A549 (cell line): Measurements from ENCODE around the gene NUDT14. TPM values are rescaled to one million over a fixed set of nuclear protein-coding genes. Genes with fewer than 3 reads are reported as not detected.
A peak's percentile ranks its signal among the peaks of the same experiment; 100 is the strongest.

Source experiments
- ATAC-seq, 2 experiments: fragments of 200-7000 bp in 1 of 2; fragments of >200 bp in 1 of 2; cut with Nextera tagmentation in 1 of 2; cut with Tn5 transposase in 1 of 2; 3 replicates each; pipeline versions ENCODE4 v1.8.0 to v1.9.1; 2018 to 2020; ENCODE audit warnings: mild to moderate bottlenecking in 1 of 2, moderate library complexity in 1 of 2
- CTCF ChIA-PET: fragments of 300-600 bp; sonication (Branson Sonifier 250); formaldehyde crosslinking; extraction: SDS; loops from one replicate; lab custom pipeline; 2021; ENCODE audit warnings: antibody characterized with exemption, inconsistent platforms; lab: Yijun Ruan, JAX
- POLR2A ChIA-PET: fragments of 350-600 bp; formaldehyde crosslinking; extraction: SDS; loops from one replicate; lab custom pipeline; 2021; ENCODE audit warnings: antibody characterized with exemption, inconsistent platforms; lab: Yijun Ruan, JAX
- DNase-seq, 2 experiments: peaks; one replicate each; pipeline versions ENCODE4 v3.0.0 to v3.0.0-alpha.2; 2011 to 2016; ENCODE audit warnings: low read depth in 1 of 2, low spot score in 1 of 2
- FAIRE-seq: peaks from 2 replicates; lab custom pipeline; 2011; peaks lifted over from hg19 to GRCh38; lab: Jason Lieb, UNC
- H3K27ac ChIP-seq, 2 experiments: fragments of >200 bp; sonication (Bioruptor Twin); formaldehyde crosslinking; 3 replicates each; pipeline ENCODE4 v1.5.1; 2016 to 2017
- H3K4me1 ChIP-seq: fragments of >200 bp; sonication (Bioruptor Twin); formaldehyde crosslinking; 3 replicates; pipeline ENCODE4 v1.6.1; 2016
- H3K4me2 ChIP-seq: fragments of >200 bp; sonication (Bioruptor Twin); formaldehyde crosslinking; 3 replicates; pipeline ENCODE4 v1.6.1; 2016
- H3K4me3 ChIP-seq: fragments of >200 bp; sonication (Bioruptor Twin); formaldehyde crosslinking; 3 replicates; pipeline ENCODE4 v1.5.1; 2016
- H3K9me3 ChIP-seq: fragments of >200 bp; sonication (Bioruptor Twin); formaldehyde crosslinking; 3 replicates; pipeline ENCODE4 v1.6.1; 2016
- CBX2 ChIP-seq: fragments of 200-600 bp; sonication (generic); IDR thresholded peaks from 2 replicates; pipeline ENCODE4 v1.6.1; 2016; ENCODE audit warnings: low read depth, mild to moderate bottlenecking, borderline replicate concordance
- CBX8 ChIP-seq: fragments of 200-600 bp; sonication (generic); IDR thresholded peaks from 2 replicates; pipeline ENCODE4 v1.6.1; 2016
- FOSL2 ChIP-seq, 2 experiments: fragments of 450-650 bp in 1 of 2; fragments of >200 bp in 1 of 2; sonication (Bioruptor Twin) in 1 of 2; formaldehyde crosslinking; IDR thresholded peaks; 2 replicates each; pipeline versions ENCODE4 v1.5.0 to v1.6.1; 2016 to 2020; ENCODE audit warnings: mild to moderate bottlenecking in 1 of 2, moderate library complexity in 1 of 2
- GATA3 ChIP-seq: IDR thresholded peaks from 2 replicates; pipeline ENCODE4 v1.6.1; 2012; ENCODE audit warnings: borderline replicate concordance
- HDAC2 ChIP-seq: fragments of 200-600 bp; sonication (generic); IDR thresholded peaks from 2 replicates; pipeline ENCODE4 v1.6.1; 2016
- HEYL ChIP-seq: fragments of 250-450 bp; sonication (Bioruptor Pico); IDR thresholded peaks from 2 replicates; pipeline ENCODE4 v1.8.0; 2021; ENCODE audit warnings: mild to moderate bottlenecking, moderate library complexity
- HMGXB4 ChIP-seq: fragments of 250-450 bp; sonication (Bioruptor Pico); IDR thresholded peaks from 2 replicates; pipeline ENCODE4 v1.5.0; 2021; ENCODE audit warnings: mild to moderate bottlenecking, moderate library complexity, borderline replicate concordance
- HOXB13 ChIP-seq: fragments of 250-450 bp; sonication (Bioruptor Pico); IDR thresholded peaks from 2 replicates; pipeline ENCODE4 v1.5.0; 2020; ENCODE audit warnings: low read depth, mild to moderate bottlenecking, moderate library complexity
- KDM1A ChIP-seq: fragments of 200-600 bp; sonication (generic); IDR thresholded peaks from 2 replicates; pipeline ENCODE4 v1.6.1; 2016; ENCODE audit warnings: low read depth, mild to moderate bottlenecking
- KDM5A ChIP-seq: fragments of 200-600 bp; sonication (generic); IDR thresholded peaks from 2 replicates; pipeline ENCODE4 v1.6.1; 2016; ENCODE audit warnings: antibody characterized with exemption, mild to moderate bottlenecking
- NPAS2 ChIP-seq: fragments of 250-450 bp; sonication (Bioruptor Pico); IDR thresholded peaks from 2 replicates; pipeline ENCODE4 v1.8.0; 2022; ENCODE audit warnings: mild to moderate bottlenecking, moderate library complexity, borderline replicate concordance
- POLR2AphosphoS2 ChIP-seq: conservative IDR thresholded peaks from 2 replicates; pipeline ENCODE4 v1.6.1; 2012; ENCODE audit warnings: low read length, improper control_type of control experiment, inconsistent platforms
- REST ChIP-seq: fragments of 200-600 bp; sonication (generic); IDR thresholded peaks from 2 replicates; pipeline ENCODE4 v1.6.1; 2016; ENCODE audit warnings: antibody characterized with exemption, mild to moderate bottlenecking, moderate library complexity
- ZC3H11A ChIP-seq: fragments of 450-650 bp; IDR thresholded peaks from 2 replicates; pipeline ENCODE4 v1.6.1; 2014; ENCODE audit warnings: antibody characterized with exemption, mild to moderate bottlenecking
- ZNF302 ChIP-seq: fragments of 250-450 bp; sonication (Bioruptor Pico); IDR thresholded peaks from 2 replicates; pipeline ENCODE4 v1.9.0; 2021; ENCODE audit warnings: inconsistent platforms, mild to moderate bottlenecking, moderate library complexity
- WGBS: methylation state at CpG from one replicate; pipeline ENCODE4 v1.1.6; 2017; ENCODE audit errors: missing lambda C conversion rate; 5-methylcytosine and 5-hydroxymethylcytosine counted together
- polyA plus RNA-seq, 4 experiments: library from polyadenylated mRNA; depleted of rRNA in 3 of 4; stranded (reverse); fragments of >200 nt; fragmentation: RNase III in 1 of 4; extraction: RNeasy Plus Mini Kit Qiagen cat#74134 plus additional on column Dnase treatment in 1 of 4; gene quantifications; 2 replicates in 3 of 4; 3 replicates in 1 of 4; pipeline ENCODE4 v1.2.3, GENCODE V29; 2011 to 2017

Gene NUDT14
- polyA plus RNA-seq, 2 of the 4 experiments (the other 2 are of a cell fraction), result 12.6 to 30.7 TPM

GRCh38 chr14:105144666-105145380 lies 36.3 kb downstream of the NUDT14 start:
- POLR2A ChIA-PET, result no interaction called here
- Histone ChIP-seq H3K4me1 (no peaks in the 10 kb centered on the region), H3K4me2 (no peak overlapping the region), H3K27ac (no peak overlapping the region), H3K4me3 (no peak overlapping the region)
- 95% methylated on average over 20 of the region's 32 CpGs for WGBS
- DNase-seq (no peak), ATAC-seq (peak; percentile 16 to 40; a peak in 5 of 6 replicates), FAIRE-seq (no peak)
- CTCF ChIA-PET, result interaction anchor here (0.9 to 1.5 kb wide), 4 partner anchors 20 to 58 kb away, joined by 3 to 5 read pairs (median 3); no protein-coding TSS in a partner anchor
- TF ChIP-seq KDM5A (no peak), KDM1A (no peak)
- TF ChIP-seq, all 56 proteins: peak for 0
- H3K9me3 ChIP-seq, result peaks cover 12% of the 10 kb centered on the region; the same call in 2 of the 3 replicates

GRCh38 chr14:105144026-105144665 lies 37.0 kb downstream of the NUDT14 start:
- ChIA-PET POLR2A (no interaction called here), CTCF (no interaction called here)
- no peak overlapping the region for H3K4me3 ChIP-seq
- DNase-seq (no peak), ATAC-seq (no peak), FAIRE-seq (no peak)
- peaks cover 18% of the 10 kb centered on the region for H3K9me3 ChIP-seq
- TF ChIP-seq HEYL (CRISPR knock-in tag) (no peak), HOXB13 (CRISPR knock-in tag) (no peak)
- no peaks in the 10 kb centered on the region for H3K4me1 ChIP-seq
- 95% methylated on average over 13 of the region's 16 CpGs for WGBS
- H3K27ac ChIP-seq, result no peak overlapping the region
- no peak overlapping the region for H3K4me2 ChIP-seq

GRCh38 chr14:105143451-105144025 lies 37.6 kb downstream of the NUDT14 start:
- 95% methylated on average over 12 of the region's 27 CpGs for WGBS
- H3K4me2 ChIP-seq, result no peak overlapping the region
- TF ChIP-seq REST, result no peak
- TF ChIP-seq, all 56 proteins: peak for 0
- H3K27ac ChIP-seq, result no peak overlapping the region
- H3K4me1 ChIP-seq, result no peaks in the 10 kb centered on the region
- H3K9me3 ChIP-seq, result peaks cover 21% of the 10 kb centered on the region
- no peak for ATAC-seq
- no peak for FAIRE-seq
- no peak overlapping the region for H3K4me3 ChIP-seq
- POLR2A ChIA-PET, result no interaction called here
- CTCF ChIA-PET, result no interaction called here
- DNase-seq, result no peak

- H3K4me3 ChIP-seq, result no peak overlapping the region
- ChIA-PET POLR2A (no interaction called here), CTCF (no interaction called here)
- DNase-seq (no peak), FAIRE-seq (no peak), ATAC-seq (no peak)
- H3K4me2 ChIP-seq, result no peak overlapping the region
- peaks cover 21% of the 10 kb centered on the region for H3K9me3 ChIP-seq
- no peaks in the 10 kb centered on the region for H3K4me1 ChIP-seq
- WGBS, result 96% methylated on average over 47 of the region's 60 CpGs
- no peak overlapping the region for H3K27ac ChIP-seq
- no peak for TF ChIP-seq HDAC2
- no peak for TF ChIP-seq REST
- no peak for TF ChIP-seq HEYL (CRISPR knock-in tag)
- no peak for TF ChIP-seq HOXB13 (CRISPR knock-in tag)
- TF ChIP-seq FOSL2 (IDR thresholded peaks at IDR 0.05), result no peak
- no peak for TF ChIP-seq FOSL2 (CRISPR knock-in tag; IDR thresholded peaks at IDR 0.05)
- no peak for TF ChIP-seq ZC3H11A
- TF ChIP-seq GATA3, result no peak
- TF ChIP-seq ZNF302 (CRISPR knock-in tag), result no peak
- no peak for TF ChIP-seq NPAS2 (CRISPR knock-in tag)
- TF ChIP-seq POLR2AphosphoS2, result no peak
- no peak for TF ChIP-seq HMGXB4 (CRISPR knock-in tag)
- no peak for TF ChIP-seq CBX8
- no peak for TF ChIP-seq CBX2
These were observed 38.3 kb downstream of the NUDT14 start for GRCh38 chr14:105142651-105143450.
